Osteoblast (primary cell): Measurements from ENCODE around the gene C17orf114.

Experiments
- DNase-seq: peaks from one replicate; pipeline ENCODE4 v3.0.0; 2011; ENCODE audit warnings: low spot score, mixed read lengths; ENCODE audit not compliant: insufficient read length; ENCODE audit errors: missing footprints
- H2AFZ ChIP-seq: 2 replicates; pipeline ENCODE4 v1.6.0; 2011; ENCODE audit warnings: mild to moderate bottlenecking, low read length
- H3K27ac ChIP-seq: 2 replicates; pipeline ENCODE4 v1.5.1; 2011; ENCODE audit warnings: mild to moderate bottlenecking, low read depth, low read length, moderate library complexity
- H3K27me3 ChIP-seq: 2 replicates; pipeline ENCODE4 v1.6.0; 2012; ENCODE audit warnings: mild to moderate bottlenecking, control low read depth, inconsistent platforms, low read length, moderate library complexity; ENCODE audit not compliant: insufficient read depth
- H3K36me3 ChIP-seq: 2 replicates; pipeline ENCODE4 v1.5.1; 2011; ENCODE audit warnings: mild to moderate bottlenecking, low read length, control low read depth, moderate library complexity; ENCODE audit not compliant: insufficient read depth
- H3K4me1 ChIP-seq: 2 replicates; pipeline ENCODE4 v1.5.1; 2011; ENCODE audit warnings: mild to moderate bottlenecking, low read length, control low read depth, moderate library complexity; ENCODE audit not compliant: insufficient read depth
- H3K4me2 ChIP-seq: 2 replicates; pipeline ENCODE4 v1.6.0; 2011; ENCODE audit warnings: mild to moderate bottlenecking, low read length; ENCODE audit not compliant: insufficient read depth
- H3K4me3 ChIP-seq: fragments of 200-600 bp; sonication (generic); 3 replicates; pipeline ENCODE4 v1.5.1; 2012; ENCODE audit warnings: mild to moderate bottlenecking, low read length, inconsistent platforms; ENCODE audit not compliant: insufficient read depth
- H3K79me2 ChIP-seq: 2 replicates; pipeline ENCODE4 v1.6.0; 2012; ENCODE audit warnings: mild to moderate bottlenecking, low read length, control low read depth, inconsistent platforms; ENCODE audit not compliant: insufficient read depth
- H3K9me3 ChIP-seq: 2 replicates; pipeline ENCODE4 v1.5.1; 2011; ENCODE audit warnings: low read depth, low read length, control low read depth
- H4K20me1 ChIP-seq: 2 replicates; pipeline ENCODE4 v1.6.0; 2012; ENCODE audit warnings: mild to moderate bottlenecking, low read length, control low read depth; ENCODE audit not compliant: insufficient read depth
- TF ChIP-seq, protein P1 (sequence below): IDR thresholded peaks from 2 replicates; pipeline ENCODE4 v1.5.1; 2011; ENCODE audit warnings: mild to moderate bottlenecking, low read depth, low read length, moderate library complexity; ENCODE audit errors: extremely low read depth

Gene C17orf114

DNA sequence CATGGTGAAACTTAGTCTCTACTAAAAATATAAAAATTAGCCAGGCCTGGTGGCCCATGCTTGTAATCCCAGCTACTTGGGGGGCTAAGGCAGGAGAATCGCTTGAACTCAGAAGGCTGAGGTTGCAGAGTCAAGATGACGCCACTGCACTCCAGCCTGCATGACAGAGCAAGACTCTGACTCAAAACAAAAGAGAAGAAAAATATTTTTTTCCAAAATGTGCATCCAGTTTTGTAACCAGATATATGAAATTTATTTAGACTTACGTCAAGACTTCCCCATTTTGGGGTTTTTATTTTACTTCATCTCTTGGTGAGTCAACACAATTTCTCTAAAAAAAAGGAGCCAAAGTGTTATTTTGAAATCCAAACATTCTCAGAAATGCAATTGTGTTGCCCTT, 35.9 kb downstream of the C17orf114 start:
- H3K27ac ChIP-seq, result peak overlapping the region; percentile 39
- H3K4me2 ChIP-seq, result peak overlapping the region; percentile 0
- H3K79me2 ChIP-seq, result no peaks in the 10 kb centered on the region
- H3K4me1 ChIP-seq, result peaks cover 5% of the 10 kb centered on the region
- H3K27me3 ChIP-seq, result no peaks in the 10 kb centered on the region
- no peak overlapping the region for H2AFZ ChIP-seq
- TF ChIP-seq, protein P1, sequence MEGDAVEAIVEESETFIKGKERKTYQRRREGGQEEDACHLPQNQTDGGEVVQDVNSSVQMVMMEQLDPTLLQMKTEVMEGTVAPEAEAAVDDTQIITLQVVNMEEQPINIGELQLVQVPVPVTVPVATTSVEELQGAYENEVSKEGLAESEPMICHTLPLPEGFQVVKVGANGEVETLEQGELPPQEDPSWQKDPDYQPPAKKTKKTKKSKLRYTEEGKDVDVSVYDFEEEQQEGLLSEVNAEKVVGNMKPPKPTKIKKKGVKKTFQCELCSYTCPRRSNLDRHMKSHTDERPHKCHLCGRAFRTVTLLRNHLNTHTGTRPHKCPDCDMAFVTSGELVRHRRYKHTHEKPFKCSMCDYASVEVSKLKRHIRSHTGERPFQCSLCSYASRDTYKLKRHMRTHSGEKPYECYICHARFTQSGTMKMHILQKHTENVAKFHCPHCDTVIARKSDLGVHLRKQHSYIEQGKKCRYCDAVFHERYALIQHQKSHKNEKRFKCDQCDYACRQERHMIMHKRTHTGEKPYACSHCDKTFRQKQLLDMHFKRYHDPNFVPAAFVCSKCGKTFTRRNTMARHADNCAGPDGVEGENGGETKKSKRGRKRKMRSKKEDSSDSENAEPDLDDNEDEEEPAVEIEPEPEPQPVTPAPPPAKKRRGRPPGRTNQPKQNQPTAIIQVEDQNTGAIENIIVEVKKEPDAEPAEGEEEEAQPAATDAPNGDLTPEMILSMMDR, result no peak
- DNase-seq, result peak; percentile 69
- no peaks in the 10 kb centered on the region for H3K9me3 ChIP-seq
- no peak overlapping the region for H3K4me3 ChIP-seq
- no peaks in the 10 kb centered on the region for H3K36me3 ChIP-seq
- no peaks in the 10 kb centered on the region for H4K20me1 ChIP-seq

DNA sequence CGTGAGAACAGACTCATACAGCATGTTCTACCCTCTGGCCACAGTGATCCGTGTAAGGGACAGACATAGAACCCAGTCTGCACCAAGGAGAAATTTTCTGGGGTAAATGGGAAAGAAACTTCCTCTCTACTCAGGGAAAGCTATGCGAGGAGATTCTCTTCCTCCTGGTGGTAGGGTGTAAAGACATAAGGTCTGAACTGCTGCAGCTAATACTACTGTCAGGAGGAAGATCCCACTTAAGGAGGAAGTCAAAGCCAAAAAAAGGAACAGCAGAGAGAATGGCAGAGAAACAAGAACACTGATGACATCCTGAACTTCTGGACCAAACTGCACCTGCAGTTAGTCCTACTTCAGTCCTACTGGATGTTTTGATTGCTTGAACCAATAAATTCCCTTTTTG, 37.5 kb downstream of the C17orf114 start:
- Histone ChIP-seq H3K4me1 (peaks cover 5% of the 10 kb centered on the region), H3K27ac (no peak overlapping the region), H3K79me2 (no peaks in the 10 kb centered on the region), H3K4me3 (no peak overlapping the region), H3K9me3 (no peaks in the 10 kb centered on the region), H3K27me3 (no peaks in the 10 kb centered on the region), H3K36me3 (no peaks in the 10 kb centered on the region), H2AFZ (no peak overlapping the region), H3K4me2 (no peak overlapping the region), H4K20me1 (no peaks in the 10 kb centered on the region)
- DNase-seq, result no peak
- TF ChIP-seq, protein P1, result no peak

DNA sequence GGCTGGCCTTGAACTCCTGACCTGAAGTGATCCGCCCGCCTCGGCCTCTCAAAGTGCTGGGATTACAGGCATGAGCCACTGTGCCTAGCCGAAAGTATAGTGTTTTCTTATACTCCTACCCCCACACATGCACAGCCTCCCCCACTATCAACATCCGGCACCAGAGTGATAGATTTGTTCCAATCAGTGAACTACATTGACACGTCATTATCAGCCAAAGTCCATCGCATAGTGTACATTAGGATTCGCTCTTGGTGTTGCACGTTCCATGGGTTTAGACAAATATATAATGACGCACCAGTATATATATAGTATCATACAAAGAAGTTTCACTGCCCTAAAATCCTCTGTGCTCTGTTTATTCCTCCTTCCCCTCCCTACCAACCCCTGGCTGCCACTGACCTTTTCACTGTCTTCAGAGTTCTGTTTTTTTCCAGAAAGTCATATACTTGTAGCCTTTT, 42.3 kb downstream of the C17orf114 start:
- H3K4me2 ChIP-seq, result no peak overlapping the region
- no peak overlapping the region for H3K27ac ChIP-seq
- no peaks in the 10 kb centered on the region for H4K20me1 ChIP-seq
- no peak overlapping the region for H2AFZ ChIP-seq
- no peak for DNase-seq
- H3K9me3 ChIP-seq, result no peaks in the 10 kb centered on the region
- H3K79me2 ChIP-seq, result no peaks in the 10 kb centered on the region
- no peak overlapping the region for H3K4me3 ChIP-seq
- H3K36me3 ChIP-seq, result no peaks in the 10 kb centered on the region
- H3K27me3 ChIP-seq, result peaks cover 30% of the 10 kb centered on the region
- TF ChIP-seq, protein P1, result no peak
- H3K4me1 ChIP-seq, result no peaks in the 10 kb centered on the region

DNA sequence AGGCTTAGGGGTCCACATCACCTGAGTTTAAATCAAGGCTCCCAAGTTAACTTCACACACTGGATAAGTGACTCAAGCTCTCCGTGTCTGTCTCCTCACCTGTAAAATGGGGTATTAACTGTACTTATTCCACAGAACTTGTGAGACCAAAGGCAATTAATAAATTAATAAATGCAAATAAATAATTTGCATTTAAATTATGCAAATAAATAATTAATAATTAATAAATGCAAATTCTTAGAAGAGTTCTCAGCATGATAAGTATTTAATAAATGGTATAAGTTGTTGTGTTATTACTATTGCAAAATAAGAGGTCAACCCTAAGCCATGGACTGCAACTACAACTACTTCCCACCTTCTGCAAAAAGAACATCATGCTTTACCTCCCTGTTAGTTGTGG, 48.7 kb downstream of the C17orf114 start:
- H3K27me3 ChIP-seq, result peaks cover 65% of the 10 kb centered on the region

More for the DNA sequence above, 48.7 kb downstream of the C17orf114 start:
- TF ChIP-seq, protein P1, result no peak
- Histone ChIP-seq H2AFZ (no peak overlapping the region), H3K27ac (no peak overlapping the region), H3K36me3 (no peaks in the 10 kb centered on the region), H3K79me2 (no peaks in the 10 kb centered on the region), H3K4me2 (no peak overlapping the region), H4K20me1 (no peaks in the 10 kb centered on the region), H3K4me3 (no peak overlapping the region), H3K4me1 (no peaks in the 10 kb centered on the region), H3K9me3 (no peaks in the 10 kb centered on the region)
- no peak for DNase-seq
